ENCODE data around the gene NAT9. TPM values are rescaled to one million over a fixed set of nuclear protein-coding genes. Genes with fewer than 3 reads are reported as not detected.

NAT9 gene
- total and polyA plus RNA-seq, 2 experiments from 2014 or later, result 37.3 to 37.5 TPM

GRCh38 chr17:74819801-74820436, 43.8 kb upstream of the NAT9 start:
- 0 out of 3 replicates have a peak, but pooled peaks cover 3% of the 10 kb centered on the region for H3K36me3 Mint-ChIP-seq (ENCODE audit: low read depth)

More at GRCh38 chr17:74819801-74820436, 43.8 kb upstream of the NAT9 start:
- ATAC-seq (no peak), DNase-seq (ENCODE audit: low spot score) (no peak)
- H3K9me3 Mint-ChIP-seq, result no peaks in the 10 kb centered on the region
- no peak overlapping the region for H2AFZ ChIP-seq
- H3K27me3 Mint-ChIP-seq (ENCODE audit: insufficient read depth, low read depth, poor library complexity), result peaks cover 21% of the 10 kb centered on the region
- H3K4me1 ChIP-seq (ENCODE audit: insufficient read depth), result no peaks in the 10 kb centered on the region
- H3K27me3 ChIP-seq (ENCODE audit: insufficient read depth), result no peaks in the 10 kb centered on the region
- H4K20me1 ChIP-seq (replicated peaks; ENCODE audit: insufficient read depth), result peaks cover 11% of the 10 kb centered on the region
- no peak overlapping the region for H3K27ac ChIP-seq (ENCODE audit: low read depth)
- H3K4me3 Mint-ChIP-seq, result no peak overlapping the region
- H3K27ac Mint-ChIP-seq, result no peak overlapping the region
- H3F3A ChIP-seq (replicated peaks; ENCODE audit: low read depth), result no peaks in the 10 kb centered on the region
- H3K9me2 ChIP-seq (ENCODE audit: insufficient read depth), result no peaks in the 10 kb centered on the region
- no peak overlapping the region for H3K4me2 ChIP-seq
- no peaks in the 10 kb centered on the region for H3K79me2 ChIP-seq (replicated peaks; ENCODE audit: insufficient read depth)
- no peak for TF ChIP-seq ZNF331 (CRISPR knock-in tag; IDR thresholded peaks at IDR 0.05; ENCODE audit: low read depth)
- TF ChIP-seq EZH2phosphoT487 (IDR thresholded peaks at IDR 0.05; ENCODE audit: unreplicated experiment), result no peak
- TF ChIP-seq CTCF (conservative IDR thresholded peaks at IDR 0.05; ENCODE audit: low read depth in 2 of 2), result no peak
- TF ChIP-seq POLR2AphosphoS5 (IDR thresholded peaks at IDR 0.05; ENCODE audit: low read depth), result no peak
- no peak for TF ChIP-seq JUNB (IDR thresholded peaks at IDR 0.05; ENCODE audit: unreplicated experiment)
- no peak for TF ChIP-seq ZNF462 (CRISPR knock-in tag; IDR thresholded peaks at IDR 0.05)
- TF ChIP-seq ZNF114 (CRISPR knock-in tag; IDR thresholded peaks at IDR 0.05), result no peak
- TF ChIP-seq EZH2 (IDR thresholded peaks at IDR 0.05; ENCODE audit: low read depth, unreplicated experiment), result no peak
- TF ChIP-seq ETS1 (IDR thresholded peaks at IDR 0.05), result no peak
- no peak for TF ChIP-seq STAT1 (IDR thresholded peaks at IDR 0.05; ENCODE audit: unreplicated experiment)
- no peak for TF ChIP-seq NANOG (IDR thresholded peaks at IDR 0.05; ENCODE audit: borderline replicate concordance)
- no peak for TF ChIP-seq REST (IDR thresholded peaks at IDR 0.05; ENCODE audit: unreplicated experiment)
- TF ChIP-seq CREB1 (CRISPR knock-in tag; IDR thresholded peaks at IDR 0.05; ENCODE audit: low read depth), result no peak
- H3K4me3 ChIP-seq, result no peak overlapping the region
- H3K4me1 Mint-ChIP-seq, result peaks cover 4% of the 10 kb centered on the region
- H3K36me3 ChIP-seq (ENCODE audit: insufficient read depth), result no peaks in the 10 kb centered on the region
